SIG-M5 treated with dmso at 0.1 percent for 504 hours (cell line): ENCODE data around the gene TRPM2.
"Not testable (repeated sequence)": the region's sequence is repeated elsewhere in the genome, so short reads cannot be mapped to it uniquely, and the experiment has no call there.

Experiments
- DNase-seq: peaks from one replicate; lab custom pipeline; 2025; ENCODE audit not compliant: unreplicated experiment; lab: John Stamatoyannopoulos, UW

The TRPM2 gene

DNA sequence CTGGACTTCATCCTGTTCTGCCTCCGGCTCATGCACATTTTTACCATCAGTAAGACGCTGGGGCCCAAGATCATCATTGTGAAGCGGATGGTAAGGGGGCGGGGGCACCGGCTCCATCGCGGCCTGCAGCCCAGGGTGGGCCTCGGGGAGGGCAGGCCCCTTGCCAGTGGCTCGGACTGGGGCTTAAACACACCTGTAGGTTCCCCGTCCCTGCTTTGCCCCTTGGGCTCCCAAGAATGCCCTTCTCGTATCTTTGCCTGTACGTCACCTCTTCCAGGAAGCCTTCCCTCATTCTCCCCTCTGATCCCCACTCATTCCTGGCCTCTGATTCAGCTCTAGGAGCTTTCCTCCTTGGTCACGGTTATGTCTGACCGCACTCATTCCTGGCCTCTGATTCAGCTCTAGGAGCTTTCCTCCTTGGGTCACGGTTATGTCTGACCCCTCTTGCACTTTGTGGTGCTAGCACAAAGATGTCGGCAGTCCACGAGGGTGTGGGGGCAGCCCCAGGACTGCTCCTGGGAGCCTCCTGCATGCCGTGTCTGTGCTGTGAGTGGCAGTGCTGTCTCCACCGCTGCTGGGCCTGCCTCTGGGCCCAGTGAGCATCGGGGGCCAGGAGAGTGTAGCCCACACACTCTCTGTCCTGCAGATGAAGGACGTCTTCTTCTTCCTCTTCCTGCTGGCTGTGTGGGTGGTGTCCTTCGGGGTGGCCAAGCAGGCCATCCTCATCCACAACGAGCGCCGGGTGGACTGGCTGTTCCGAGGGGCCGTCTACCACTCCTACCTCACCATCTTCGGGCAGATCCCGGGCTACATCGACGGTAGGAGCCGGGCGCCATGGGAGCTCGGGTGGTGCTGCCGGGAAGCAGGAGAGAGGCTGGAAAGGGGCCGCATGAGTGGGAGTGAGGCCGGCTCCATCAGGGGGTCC lies 52.8 kb downstream of the TRPM2 start:
- DNase-seq = no peak

DNA sequence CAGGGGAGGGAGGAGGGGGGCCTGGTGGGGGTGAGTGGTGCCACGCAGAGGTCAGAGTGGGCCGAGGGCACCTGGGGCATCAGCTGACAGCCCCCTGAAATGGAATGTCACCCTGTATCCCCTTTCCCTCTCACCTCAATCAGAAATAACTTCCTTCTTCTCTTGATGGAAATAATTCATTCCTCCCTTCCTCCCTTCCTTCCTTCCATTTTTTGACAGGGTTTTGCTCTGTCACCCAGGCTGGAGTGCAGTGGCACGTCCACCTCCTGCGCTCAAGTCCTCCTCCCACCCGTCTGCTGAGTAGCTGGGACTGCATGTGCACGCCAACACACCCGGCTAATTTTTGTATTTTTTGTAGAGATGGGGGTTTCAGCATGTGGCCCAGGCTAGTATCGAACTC lies 53.5 kb downstream of the TRPM2 start:
- no peak for DNase-seq

DNA sequence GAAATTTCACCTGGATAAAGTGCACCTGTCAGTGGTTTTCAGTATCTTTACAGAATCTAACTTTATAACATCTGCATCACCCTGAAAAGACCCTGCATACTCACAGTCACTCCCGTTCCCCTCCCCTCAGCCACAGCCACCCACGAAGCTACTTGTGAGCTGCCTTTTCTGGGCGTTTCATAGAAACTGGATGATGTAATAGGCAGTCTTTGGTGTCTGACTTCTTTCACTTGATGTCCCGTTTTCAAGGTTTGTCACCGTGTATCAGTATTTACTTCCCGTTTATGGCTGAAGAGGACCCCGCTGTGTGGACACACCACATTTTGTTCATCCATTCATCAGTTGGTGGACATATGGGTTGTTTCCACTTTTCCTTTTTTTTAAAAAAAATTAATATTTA lies 54.1 kb downstream of the TRPM2 start:
- DNase-seq = peak; percentile 10

DNA sequence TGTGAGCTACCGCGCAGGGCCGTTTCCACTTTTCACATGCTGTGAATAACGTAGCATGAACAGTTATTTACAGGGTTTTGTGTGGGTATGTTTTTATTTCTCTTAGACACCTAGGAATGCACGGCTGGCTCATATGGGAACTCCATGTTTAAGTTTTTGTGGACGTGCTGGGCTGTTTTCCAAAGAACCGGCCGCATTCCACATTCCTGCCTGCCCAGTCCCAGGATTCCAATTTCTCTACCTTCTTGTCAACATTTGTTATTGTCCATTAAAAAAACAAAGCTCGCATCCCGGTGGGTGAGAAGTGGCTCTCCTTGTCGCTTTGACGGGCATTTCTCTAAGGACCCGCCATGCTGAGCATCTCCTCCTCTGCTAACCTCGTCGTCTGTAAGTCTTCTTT lies 54.8 kb downstream of the TRPM2 start:
- no peak for DNase-seq

DNA sequence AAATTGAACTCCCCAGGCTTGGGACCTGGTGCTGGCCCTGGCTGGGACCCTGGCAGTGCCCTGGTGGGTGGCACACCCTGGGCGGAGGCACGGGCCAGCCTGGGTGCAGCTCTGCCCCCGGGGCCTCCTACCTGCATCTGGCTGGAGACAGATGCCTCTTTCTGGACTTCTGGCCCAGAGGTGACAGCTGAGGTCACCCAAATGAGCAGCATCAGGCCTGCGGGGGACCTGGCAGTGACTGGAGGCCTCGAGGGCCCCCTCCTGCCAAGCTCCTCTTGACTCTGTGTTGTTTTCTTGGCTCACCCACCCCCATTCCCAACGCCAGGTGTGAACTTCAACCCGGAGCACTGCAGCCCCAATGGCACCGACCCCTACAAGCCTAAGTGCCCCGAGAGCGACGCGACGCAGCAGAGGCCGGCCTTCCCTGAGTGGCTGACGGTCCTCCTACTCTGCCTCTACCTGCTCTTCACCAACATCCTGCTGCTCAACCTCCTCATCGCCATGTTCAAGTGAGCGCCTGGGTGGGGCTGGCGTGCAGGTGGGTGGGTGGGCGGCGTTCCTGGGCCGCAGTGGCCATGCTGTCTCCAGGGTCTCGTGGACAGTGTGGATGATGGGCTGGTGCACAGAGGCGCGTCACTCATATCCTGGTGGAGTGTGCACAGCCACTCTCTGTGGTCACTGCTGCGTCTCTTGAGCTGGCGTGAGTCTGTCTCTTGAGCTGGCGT lies 60.3 kb downstream of the TRPM2 start:
- DNase-seq = no peak

DNA sequence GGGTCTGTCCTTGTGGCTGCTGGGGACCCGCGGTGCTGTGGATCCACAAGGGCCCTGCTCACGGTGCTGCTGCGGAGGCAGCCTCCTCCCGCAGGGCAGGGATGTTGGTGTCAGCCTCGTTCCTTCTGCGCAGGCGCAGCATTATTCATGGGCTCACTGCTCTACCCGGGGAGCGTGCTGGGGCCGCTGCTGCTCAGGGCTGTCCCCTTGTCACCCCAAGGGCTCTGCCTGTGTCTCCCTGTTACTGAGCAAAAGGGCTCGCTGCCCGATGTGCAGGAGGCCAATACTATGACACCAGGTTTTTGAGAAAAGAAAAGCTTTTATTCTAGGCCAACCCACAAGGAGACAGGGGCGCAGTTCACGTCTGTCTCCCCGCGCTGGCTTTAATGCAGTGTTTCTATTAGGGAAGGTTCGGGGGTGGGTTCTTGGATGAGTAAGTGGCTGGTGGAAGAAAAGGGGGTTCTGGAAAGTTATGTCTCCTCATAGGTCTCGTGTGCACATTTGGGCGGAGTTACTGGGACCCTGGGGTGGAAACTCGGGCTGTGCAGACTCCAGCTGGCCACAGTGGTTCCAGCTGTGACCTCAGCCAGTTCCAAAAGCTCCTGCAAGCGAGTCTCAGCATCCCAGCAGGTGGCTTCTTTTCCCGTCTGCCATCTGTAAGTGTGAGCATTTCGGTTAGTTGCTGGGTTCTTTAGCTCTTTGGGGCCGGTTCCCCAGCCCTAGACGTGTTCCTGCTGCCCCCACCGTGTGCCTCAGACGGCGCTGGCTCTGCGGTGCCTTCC lies 61.1 kb downstream of the TRPM2 start:
- DNase-seq = no peak

DNA sequence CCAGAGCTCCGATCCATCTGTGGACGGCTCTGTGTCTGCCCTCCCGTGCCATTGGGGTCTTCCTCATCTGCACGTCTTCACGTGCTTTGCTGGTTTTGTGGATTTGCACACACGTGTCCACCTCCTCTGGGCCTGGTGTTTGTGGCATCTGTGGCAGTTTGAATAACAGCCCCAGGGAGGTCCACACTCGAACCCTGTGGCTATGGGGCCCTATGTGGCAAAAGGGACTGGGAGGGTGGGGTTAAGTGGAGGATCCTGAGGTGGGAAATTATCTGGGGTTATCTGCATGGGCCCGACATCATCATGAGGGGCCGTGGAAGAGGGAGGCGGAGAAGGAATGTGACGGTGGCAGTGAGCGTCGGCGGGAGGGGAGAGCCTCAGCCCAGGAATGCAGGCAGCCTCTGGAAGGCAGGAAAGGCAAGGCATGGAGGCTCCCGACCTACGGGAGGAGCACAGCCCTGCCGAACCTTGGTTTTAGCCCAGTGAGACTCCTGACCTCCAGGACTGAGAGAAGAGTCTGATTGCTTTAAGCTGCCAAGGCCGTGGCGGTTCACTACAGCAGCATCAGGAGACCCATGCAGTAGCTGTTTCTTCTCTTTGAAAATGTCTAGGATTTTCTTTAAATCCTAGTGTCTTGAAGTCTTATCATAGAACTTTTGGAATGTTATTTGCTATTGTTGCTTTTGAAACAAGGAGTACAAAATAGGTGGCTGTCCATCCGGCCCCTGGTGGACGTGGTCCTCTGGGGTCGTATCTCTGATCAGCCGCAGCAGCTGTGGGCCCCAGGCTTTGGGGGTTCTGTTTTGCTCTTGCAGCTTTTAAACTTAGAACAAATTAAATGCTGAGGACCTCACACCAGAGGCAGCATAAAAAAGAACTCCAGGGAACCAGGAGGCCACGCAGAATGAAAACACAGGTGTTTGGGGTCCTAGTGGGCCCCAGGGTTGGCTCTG lies 61.9 kb downstream of the TRPM2 start:
- no peak for DNase-seq

DNA sequence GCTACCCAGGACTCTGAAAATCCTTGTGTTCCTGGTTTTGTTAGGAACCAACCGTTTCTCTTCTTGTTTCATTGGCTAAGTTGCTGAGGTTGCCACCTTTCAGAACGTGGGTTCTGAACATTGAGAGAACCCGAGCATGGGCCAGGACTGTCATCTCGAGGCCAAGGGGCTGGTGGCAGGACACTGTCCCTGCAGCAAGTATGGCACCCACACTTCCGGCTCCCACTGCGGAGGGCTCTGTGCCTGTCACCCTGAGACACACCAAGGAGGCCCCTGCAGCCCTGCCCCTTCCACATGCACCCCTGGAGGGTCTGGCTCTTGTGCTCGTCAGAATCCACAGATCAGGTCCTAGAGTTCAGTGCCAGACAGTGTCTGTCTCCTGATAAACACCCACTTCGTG lies 62.8 kb downstream of the TRPM2 start:
- no peak for DNase-seq

DNA sequence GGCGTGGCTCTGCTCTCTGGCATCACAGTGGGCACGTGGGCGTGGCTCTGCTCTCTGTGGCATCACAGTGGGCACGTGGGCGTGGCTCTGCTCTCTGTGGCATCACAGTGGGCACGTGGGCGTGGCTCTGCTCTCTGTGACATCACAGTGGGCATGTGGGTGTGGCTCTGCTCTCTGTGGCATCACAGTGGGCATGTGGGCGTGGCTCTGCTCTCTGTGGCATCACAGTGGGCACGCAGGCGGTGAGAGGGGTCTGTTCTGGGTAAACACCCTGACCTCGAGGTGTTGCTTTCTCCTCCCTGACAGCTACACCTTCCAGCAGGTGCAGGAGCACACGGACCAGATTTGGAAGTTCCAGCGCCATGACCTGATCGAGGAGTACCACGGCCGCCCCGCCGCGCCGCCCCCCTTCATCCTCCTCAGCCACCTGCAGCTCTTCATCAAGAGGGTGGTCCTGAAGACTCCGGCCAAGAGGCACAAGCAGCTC lies 64.2 kb downstream of the TRPM2 start:
- DNase-seq = not testable (repeated sequence)

DNA sequence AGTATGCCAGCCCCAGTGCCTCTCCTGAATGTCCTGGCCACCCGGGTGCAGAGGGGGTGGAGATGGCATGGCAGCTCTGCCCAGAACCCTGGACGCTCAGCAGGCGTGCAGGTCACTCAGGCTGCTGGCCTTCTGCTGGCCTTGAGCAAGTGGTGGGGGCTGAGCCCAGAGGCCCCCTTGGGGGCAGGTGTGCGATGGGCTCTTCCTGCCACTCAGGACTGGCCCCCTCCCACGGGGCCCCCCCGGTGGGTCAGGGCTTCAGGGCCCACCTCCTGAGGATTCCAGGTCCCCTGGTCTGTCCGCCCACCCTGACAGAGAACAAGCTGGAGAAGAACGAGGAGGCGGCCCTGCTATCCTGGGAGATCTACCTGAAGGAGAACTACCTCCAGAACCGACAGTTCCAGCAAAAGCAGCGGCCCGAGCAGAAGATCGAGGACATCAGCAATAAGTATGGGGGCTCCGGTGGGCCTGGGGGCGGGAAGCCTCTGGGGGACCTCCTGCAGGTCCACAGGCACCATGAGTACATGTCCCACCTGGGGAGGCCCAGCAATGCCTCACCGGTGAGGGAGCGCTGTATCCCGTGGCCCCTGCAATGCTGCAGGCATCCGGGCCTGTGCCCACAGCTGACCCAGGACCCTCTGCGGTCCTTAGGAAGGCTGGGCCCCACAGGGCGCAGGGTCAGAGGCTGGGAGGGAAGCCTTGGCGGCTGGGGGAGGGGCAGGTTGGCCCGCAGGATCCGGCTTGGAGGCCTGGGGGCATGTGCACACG lies 64.9 kb downstream of the TRPM2 start:
- DNase-seq = no peak

DNA sequence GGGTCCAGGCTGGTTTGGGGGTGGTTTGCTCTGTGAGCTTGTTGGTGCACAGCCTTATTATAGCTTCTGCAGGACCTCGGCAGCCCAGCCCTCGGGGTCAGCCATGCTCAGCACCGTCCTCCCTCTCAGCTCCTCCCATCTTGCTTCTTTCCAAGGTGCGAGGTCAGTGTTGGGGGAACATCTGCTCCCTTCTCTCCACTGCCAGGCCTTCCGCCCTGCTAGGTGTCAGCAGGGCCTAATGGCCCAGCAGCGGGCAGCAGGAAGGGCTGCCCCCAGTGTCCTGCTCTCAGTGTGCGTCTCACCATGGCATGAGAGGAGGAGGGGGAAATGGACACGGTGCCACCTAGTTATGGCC lies 65.4 kb downstream of the TRPM2 start:
- no peak for DNase-seq

DNA sequence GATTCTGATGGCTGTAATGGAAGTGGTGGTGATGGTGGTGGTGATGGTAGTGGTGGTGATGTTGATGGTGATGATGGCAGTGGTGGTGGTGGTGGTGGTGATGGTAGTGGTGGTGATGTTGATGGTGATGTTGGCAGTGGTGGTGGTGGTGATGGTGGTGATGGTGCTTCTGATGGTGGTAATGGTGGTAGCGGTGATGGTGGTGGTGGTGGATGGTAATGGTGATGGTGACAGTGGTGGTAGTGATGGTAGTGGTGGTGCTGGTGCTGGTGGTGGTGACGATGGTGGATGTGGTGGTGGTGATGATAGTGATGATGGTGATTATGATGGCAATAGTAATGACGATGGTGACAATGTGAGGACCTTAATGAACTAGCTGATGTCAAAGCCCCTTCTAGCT lies 66.3 kb downstream of the TRPM2 start:
- DNase-seq = no peak

DNA sequence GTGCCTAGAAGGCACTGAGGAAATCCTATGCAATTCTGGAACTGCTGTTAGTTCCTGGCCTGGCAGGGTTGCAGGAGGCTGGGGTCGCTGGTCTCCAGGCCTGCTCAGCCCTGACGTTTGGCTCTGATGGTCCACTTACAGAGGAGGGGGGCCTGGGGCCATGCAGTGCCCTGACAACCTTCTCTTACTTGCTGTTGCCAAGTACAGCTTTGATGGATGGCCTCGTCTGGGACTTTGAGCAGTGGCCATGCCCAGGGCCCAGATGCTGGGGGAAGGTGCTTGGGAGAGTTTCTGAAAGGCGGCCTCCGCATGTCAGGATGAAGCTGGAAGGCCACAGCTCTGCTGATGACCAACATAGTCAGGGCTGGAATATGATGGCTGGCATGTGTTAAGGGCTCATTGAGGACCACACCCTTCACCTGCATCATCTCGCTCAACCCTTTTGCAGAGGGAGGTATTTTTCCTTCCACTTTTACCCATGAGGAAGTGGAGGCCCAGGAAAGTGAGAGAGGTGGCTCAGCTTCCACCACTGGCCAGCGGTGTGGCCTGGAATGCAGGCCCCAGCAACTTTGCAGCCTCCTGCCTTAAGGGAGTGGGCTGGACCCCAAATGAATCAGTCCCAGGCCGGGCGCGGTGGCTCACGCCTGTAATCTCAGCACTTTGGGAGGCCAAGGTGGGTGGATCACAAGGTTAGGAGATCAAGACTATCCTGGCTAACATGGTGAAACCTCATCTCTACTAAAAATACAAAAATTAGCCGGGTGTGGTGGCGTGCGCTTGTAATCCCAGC lies 67.2 kb downstream of the TRPM2 start:
- DNase-seq = no peak

DNA sequence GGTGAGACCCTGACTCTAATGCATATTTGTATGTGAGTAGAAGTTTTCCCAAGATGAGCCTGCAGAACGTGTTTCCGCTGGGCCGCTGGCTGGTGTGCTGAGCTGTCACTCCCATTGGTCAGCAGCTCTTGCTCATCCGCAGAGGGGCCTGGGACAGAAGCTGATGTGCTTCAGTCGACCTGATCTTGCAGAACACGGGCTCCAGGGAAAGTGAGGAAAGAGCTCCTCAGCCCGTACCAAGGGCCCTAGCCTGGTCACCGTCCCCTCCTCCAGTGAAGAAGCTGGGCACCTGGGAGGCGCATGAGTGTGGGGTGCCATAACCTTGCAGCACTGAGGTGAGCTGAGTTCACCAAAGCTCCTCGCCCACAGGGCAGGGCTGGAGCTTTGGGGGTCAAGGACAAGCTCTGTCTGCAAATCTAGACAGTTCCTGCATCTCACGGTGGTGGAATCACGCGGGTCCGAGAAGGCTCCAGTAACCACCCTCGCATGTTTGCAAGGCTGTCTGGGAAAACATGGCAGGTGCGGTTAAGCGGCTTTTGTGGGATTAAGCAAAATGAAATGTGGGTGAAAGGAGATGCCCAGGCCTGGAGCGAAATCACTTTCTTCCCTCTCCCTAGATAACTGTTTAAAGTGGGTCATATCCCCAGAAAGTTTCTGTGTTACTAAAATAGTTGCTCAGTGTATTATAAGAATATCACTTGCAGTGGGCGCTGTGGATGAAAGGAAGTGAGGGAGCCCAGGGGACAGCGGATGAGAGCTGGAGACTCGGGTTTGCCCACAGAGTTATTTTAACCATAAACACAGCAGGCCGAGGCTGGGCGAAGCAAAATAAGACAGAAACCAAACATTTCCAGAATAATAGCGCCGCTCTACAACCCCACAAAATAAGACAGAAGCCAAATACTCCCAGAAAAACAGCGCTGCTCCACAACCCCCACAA lies 68.8 kb downstream of the TRPM2 start:
- DNase-seq = no peak

DNA sequence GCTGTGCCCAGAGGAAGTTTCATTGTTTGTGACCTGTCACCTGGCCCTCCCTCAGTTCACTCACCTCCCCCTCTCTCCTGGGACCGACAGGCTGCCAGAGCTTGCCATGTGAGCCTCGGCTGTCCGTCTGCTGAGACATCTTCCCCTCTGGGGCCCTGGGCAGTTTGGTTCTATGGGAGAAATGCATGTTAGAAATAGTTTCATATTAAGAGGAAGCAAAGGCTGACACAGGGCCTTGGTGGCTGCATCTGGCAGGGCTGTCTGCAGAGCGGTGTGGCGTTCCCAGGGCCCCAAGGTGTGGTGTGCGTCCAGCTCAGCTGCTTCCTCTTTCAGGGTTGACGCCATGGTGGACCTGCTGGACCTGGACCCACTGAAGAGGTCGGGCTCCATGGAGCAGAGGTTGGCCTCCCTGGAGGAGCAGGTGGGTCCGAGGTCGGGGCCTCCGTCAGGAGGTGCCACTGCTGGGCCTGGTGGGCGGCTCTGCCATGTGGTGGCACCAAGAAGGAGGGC lies 69.9 kb downstream of the TRPM2 start:
- no peak for DNase-seq

DNA sequence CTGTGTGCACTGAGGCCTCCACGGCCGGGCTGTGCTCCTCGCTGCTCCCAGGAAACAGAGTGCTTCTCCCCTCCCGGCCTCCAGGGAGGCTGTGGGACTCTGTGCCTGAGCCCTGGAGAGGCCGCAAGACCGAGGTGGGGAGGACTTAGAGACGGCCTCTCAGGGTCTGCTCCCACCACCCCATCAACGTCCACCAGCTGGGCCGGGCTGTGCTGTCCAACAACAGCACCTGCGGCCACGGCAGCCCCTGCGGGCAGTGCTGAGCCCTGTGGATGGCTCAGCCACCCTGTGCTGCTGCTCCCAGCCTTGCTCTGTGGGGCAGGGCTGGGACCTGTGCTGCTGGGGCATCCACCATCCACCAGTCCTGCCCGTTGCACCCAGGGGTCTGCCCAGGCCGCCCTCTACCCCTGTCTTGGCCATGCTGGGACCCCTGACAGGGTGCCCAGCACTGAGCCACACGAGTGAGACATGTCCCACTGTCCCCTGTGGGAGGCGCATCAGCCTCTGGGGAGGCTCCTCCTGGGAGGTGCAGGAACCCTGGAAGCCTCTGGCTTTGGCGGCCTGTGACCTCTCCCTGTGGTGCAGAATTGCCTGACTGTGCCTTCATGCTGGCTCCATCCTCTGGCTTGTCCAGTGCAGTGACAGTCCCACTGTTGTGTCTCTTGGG lies 70.7 kb downstream of the TRPM2 start:
- DNase-seq = no peak
